Lung (tissue), 12 donors: ENCODE data around the gene SLBP. TPM values are rescaled to one million over a fixed set of nuclear protein-coding genes. Genes with fewer than 3 reads are reported as not detected.

Experiments used
- ATAC-seq: fragments of 200-7000 bp; cut with Tn5 transposase; one replicate; pipeline ENCODE4 v1.9.1; 2020; ENCODE audit warnings: moderate number of reproducible peaks; ENCODE audit not compliant: insufficient read depth, low FRiP score
- DNase-seq, 3 donors: peaks; one replicate each; pipeline ENCODE4 v3.0.0-alpha.2; 2013 to 2017
- H3K27ac ChIP-seq, 2 donors: one replicate each; pipeline ENCODE4 v1.5.1; 2013; ENCODE audit warnings: mild to moderate bottlenecking in 2 of 2, moderate library complexity in 2 of 2, control low read depth in 1 of 2, inconsistent platforms in 1 of 2, low read depth in 1 of 2, low read length in 1 of 2
- H3K27me3 ChIP-seq, 3 donors: one replicate each; pipeline ENCODE4 v1.5.1; 2013; ENCODE audit warnings: low read length in 2 of 3; ENCODE audit not compliant: control insufficient read depth in 3 of 3, insufficient read depth in 3 of 3
- H3K36me3 ChIP-seq, 4 donors: one replicate each; pipeline ENCODE4 v1.5.1; 2013; ENCODE audit warnings: low read length in 4 of 4, mild to moderate bottlenecking in 1 of 4, moderate library complexity in 1 of 4; ENCODE audit not compliant: control insufficient read depth in 4 of 4, insufficient read depth in 4 of 4
- H3K4me1 ChIP-seq, 5 donors: one replicate each; pipeline ENCODE4 v1.5.1; 2013; ENCODE audit warnings: low read length in 5 of 5, mild to moderate bottlenecking in 2 of 5, moderate library complexity in 1 of 5; ENCODE audit not compliant: control insufficient read depth in 5 of 5, insufficient read depth in 5 of 5
- H3K4me3 ChIP-seq: one replicate; pipeline ENCODE4 v1.5.1; 2013; ENCODE audit warnings: mild to moderate bottlenecking, control low read depth, moderate library complexity
- H3K9ac ChIP-seq, 2 donors: one replicate each; pipeline ENCODE4 v1.5.1; 2013; ENCODE audit warnings: low read length in 2 of 2, control low read depth in 1 of 2; ENCODE audit not compliant: insufficient read depth in 1 of 2
- H3K9me3 ChIP-seq, 4 donors: one replicate each; pipeline ENCODE4 v1.5.1; 2013; ENCODE audit warnings: low read length in 3 of 4, mild to moderate bottlenecking in 1 of 4, moderate library complexity in 1 of 4; ENCODE audit not compliant: control insufficient read depth in 4 of 4, insufficient read depth in 3 of 4
- CTCF ChIP-seq: IDR thresholded peaks from 2 replicates; pipeline ENCODE4 v1.5.1; 2012; ENCODE audit warnings: mild to moderate bottlenecking; ENCODE audit errors: control extremely low read depth, extremely low read depth
- WGBS, 2 donors: extraction: QIAGEN DNeasy Blood & Tissue Kit; methylation state at CpG; one replicate each; pipeline ENCODE4 v1.1.7; 2013; 5-methylcytosine and 5-hydroxymethylcytosine counted together
- polyA plus RNA-seq, 2 donors: library from polyadenylated mRNA; stranded (reverse); fragments of 200-250 nt; gene quantifications; one replicate each; pipeline ENCODE4 v1.2.1, GENCODE V29; 2013
- total RNA-seq, 2 donors: library from RNA; depleted of rRNA in 1 of 2; stranded (reverse); fragments of >200 nt in 1 of 2; gene quantifications; one replicate each; pipeline ENCODE4 v1.2.1, GENCODE V29; 2014 to 2021
- donor health status: control.
- donor health status: control.
- donor health status: Bipolar disorder and iron deficiency.
- donor health status: healthy.
- donor health status: DM: yes; HTN: yes; CAD: no.

Gene SLBP
- total and polyA plus RNA-seq, 4 donors: 34.9 to 43.2 (median 34.9) TPM

GRCh38 chr4:1759818-1760223, 47.7 kb upstream of the SLBP start:
- Histone ChIP-seq H3K9me3 (no peaks in the 10 kb centered on the region), H3K9ac (peak overlapping the region in 1 of 2 donors; percentile 47), H3K27me3 (no peaks in the 10 kb centered on the region), H3K36me3 (no peaks in the 10 kb centered on the region), H3K4me3 (no peak overlapping the region), H3K4me1 (peaks cover 0 to 22% (median 18%) of the 10 kb centered on the region in 5 donors), H3K27ac (peak overlapping the region in 1 of 2 donors; percentile 54)
- peak in 2 of 3 donors; percentile 47 to 59 for DNase-seq
- no peak for TF ChIP-seq CTCF
- no peak for ATAC-seq
- 47 to 53% methylated on average over 12 to 13 of the region's 13 CpGs for WGBS, 2 donors

GRCh38 chr4:1759170-1759817, 47.2 kb upstream of the SLBP start:
- no peak overlapping the region for H3K4me3 ChIP-seq
- 79 to 87% methylated on average over 16 to 19 of the region's 19 CpGs for WGBS, 2 donors
- H3K27me3 ChIP-seq: no peaks in the 10 kb centered on the region
- H3K9me3 ChIP-seq: no peaks in the 10 kb centered on the region
- no peaks in the 10 kb centered on the region for H3K36me3 ChIP-seq
- H3K27ac ChIP-seq: peak overlapping the region in 1 of 2 donors; percentile 54
- ATAC-seq: no peak
- DNase-seq: peak in 2 of 3 donors; percentile 49 to 58
- no peak overlapping the region for H3K9ac ChIP-seq
- peaks cover 0 to 21% (median 18%) of the 10 kb centered on the region in 5 donors for H3K4me1 ChIP-seq
- TF ChIP-seq CTCF: no peak

- no peak overlapping the region for H3K9ac ChIP-seq
- ATAC-seq (no peak), DNase-seq (no peak)
- no peak overlapping the region for H3K27ac ChIP-seq
- no peak for TF ChIP-seq CTCF
- H3K9me3 ChIP-seq: no peaks in the 10 kb centered on the region
- H3K36me3 ChIP-seq: no peaks in the 10 kb centered on the region
- H3K4me3 ChIP-seq: no peak overlapping the region
- peaks cover 0 to 18% (median 14%) of the 10 kb centered on the region in 5 donors for H3K4me1 ChIP-seq
- no peaks in the 10 kb centered on the region for H3K27me3 ChIP-seq
- 91 to 93% methylated on average over 27 of the region's 27 CpGs for WGBS, 2 donors
Observed at GRCh38 chr4:1758306-1759121, 46.4 kb upstream of the SLBP start.
